HepG2 (cell line): ENCODE data around the gene CAMTA1. TPM values are rescaled to one million over a fixed set of nuclear protein-coding genes. Genes with fewer than 3 reads are reported as not detected.

Experiments
- ATAC-seq: fragments of 200-7000 bp; cut with Tn5 transposase; 3 replicates; pipeline ENCODE4 v1.9.1; 2020; ENCODE audit warnings: mild to moderate bottlenecking, moderate library complexity
- BruUV-seq: library from RNA; stranded (reverse); fragments of 400-500 nt; replicated peaks from 2 replicates; lab custom pipeline; 2021; lab: Mats Ljungman, UMichigan
- CTCF ChIA-PET: fragments of 300-600 bp; formaldehyde crosslinking; extraction: SDS; loops from one replicate; lab custom pipeline; 2021; ENCODE audit warnings: low total read pairs, inconsistent platforms, low intra/inter-chr PET ratio; lab: Yijun Ruan, JAX
- POLR2A ChIA-PET: fragments of 350-600 bp; sonication (Branson Sonifier 250); formaldehyde crosslinking; loops from one replicate; lab custom pipeline; 2020; ENCODE audit warnings: antibody characterized with exemption, inconsistent platforms; lab: Yijun Ruan, JAX
- DNase-seq: peaks from one replicate; pipeline ENCODE4 v3.0.0-alpha.2; 2015; ENCODE audit warnings: low spot score
- FAIRE-seq: peaks from 3 replicates; lab custom pipeline; 2011; peaks lifted over from hg19 to GRCh38; lab: Jason Lieb, UNC
- H2AFZ ChIP-seq: one replicate; pipeline ENCODE4 v1.6.1; 2011; ENCODE audit warnings: low read length, inconsistent platforms
- H3K27ac ChIP-seq: fragments of 300-600 bp; 3 replicates; pipeline ENCODE4 v1.8.0; 2011; ENCODE audit warnings: mixed run types, mild to moderate bottlenecking, mixed read lengths, low read length, inconsistent platforms; ENCODE audit not compliant: insufficient read depth; ENCODE audit errors: extremely low read length
- H3K27me3 ChIP-seq, 2 experiments: fragments of 200-600 bp in 1 of 2; 2 replicates in 1 of 2; 3 replicates in 1 of 2; pipeline versions ENCODE4 v1.6.0 to v1.8.0; 2011; ENCODE audit warnings: low read length in 2 of 2, mild to moderate bottlenecking in 2 of 2, moderate library complexity in 2 of 2, inconsistent platforms in 1 of 2; ENCODE audit not compliant: insufficient read depth in 2 of 2, control insufficient read depth in 1 of 2
- H3K36me3 ChIP-seq, 2 experiments: fragments of 200-600 bp in 1 of 2; replicated peaks in 1 of 2; 2 replicates in 1 of 2; 3 replicates in 1 of 2; pipeline versions ENCODE4 v1.5.1 to v1.8.0; 2011; ENCODE audit warnings: low read length in 2 of 2, inconsistent platforms in 1 of 2; ENCODE audit not compliant: insufficient read depth in 2 of 2, control insufficient read depth in 1 of 2
- H3K4me1 ChIP-seq: 2 replicates; pipeline ENCODE4 v1.5.1; 2012; ENCODE audit warnings: low read length, inconsistent platforms; ENCODE audit not compliant: insufficient read depth
- H3K4me2 ChIP-seq: 2 replicates; pipeline ENCODE4 v1.6.0; 2011; ENCODE audit warnings: low read depth, low read length, inconsistent platforms
- H3K4me3 ChIP-seq, 3 experiments: fragments of 200-600 bp in 1 of 3; sonication (generic), shearing (Covaris generic) in 1 of 3; replicated peaks in 1 of 3; 2 replicates each; pipeline ENCODE4 v1.5.1; 2011 to 2016; ENCODE audit warnings: low read length in 3 of 3, inconsistent platforms in 2 of 3, low read depth in 2 of 3, mild to moderate bottlenecking in 2 of 3, control low read depth in 1 of 3, mixed read lengths in 1 of 3; ENCODE audit not compliant: insufficient read depth in 1 of 3
- H3K79me2 ChIP-seq: one replicate; pipeline ENCODE4 v1.6.1; 2011; ENCODE audit warnings: low read length, inconsistent platforms; ENCODE audit not compliant: insufficient read depth
- H3K9ac ChIP-seq: 2 replicates; pipeline ENCODE4 v1.6.0; 2011; ENCODE audit warnings: mild to moderate bottlenecking, low read depth, low read length, inconsistent platforms; ENCODE audit not compliant: insufficient read depth
- H3K9me3 ChIP-seq: 2 replicates; pipeline ENCODE4 v1.5.1; 2012; ENCODE audit warnings: mild to moderate bottlenecking, low read length
- H4K20me1 ChIP-seq: 2 replicates; pipeline ENCODE4 v1.6.0; 2011; ENCODE audit warnings: inconsistent platforms, mild to moderate bottlenecking, low read length, moderate library complexity; ENCODE audit not compliant: insufficient read depth
- ATF7 ChIP-seq, 2 experiments: fragments of 450-650 bp in 1 of 2; sonication (generic) in 1 of 2; formaldehyde crosslinking in 1 of 2; IDR thresholded peaks; 2 replicates each; pipeline versions ENCODE4 v1.4.0 to v1.6.1; 2016 to 2020; ENCODE audit warnings: antibody characterized with exemption in 1 of 2, mild to moderate bottlenecking in 1 of 2, missing genetic modification reagents in 1 of 2
- KDM5B ChIP-seq: sonication (generic); formaldehyde crosslinking; IDR thresholded peaks from 2 replicates; pipeline ENCODE4 v1.4.0; 2020; ENCODE audit warnings: missing genetic modification reagents, mild to moderate bottlenecking, borderline replicate concordance
- MIER3 ChIP-seq: IDR thresholded peaks from 2 replicates; pipeline ENCODE4 v1.6.1; 2016; ENCODE audit warnings: missing compliant biosample characterization, borderline replicate concordance
- PHF8 ChIP-seq: sonication (generic); formaldehyde crosslinking; IDR thresholded peaks from 2 replicates; pipeline ENCODE4 v1.5.0; 2020; ENCODE audit warnings: missing genetic modification reagents
- TAF1 ChIP-seq: sonication (generic); formaldehyde crosslinking; IDR thresholded peaks from 2 replicates; pipeline ENCODE4 v1.4.0; 2020; ENCODE audit warnings: missing genetic modification reagents
- ZBED4 ChIP-seq: sonication (generic); formaldehyde crosslinking; IDR thresholded peaks from 2 replicates; pipeline ENCODE4 v1.4.0; 2020; ENCODE audit warnings: missing genetic modification reagents, borderline replicate concordance
- ZBTB21 ChIP-seq: sonication (generic); formaldehyde crosslinking; IDR thresholded peaks from 2 replicates; pipeline ENCODE4 v1.4.0; 2020; ENCODE audit warnings: missing genetic modification reagents
- ZNF101 ChIP-seq: sonication (generic); formaldehyde crosslinking; IDR thresholded peaks from 2 replicates; pipeline ENCODE4 v1.4.0; 2020; ENCODE audit warnings: mild to moderate bottlenecking, low read depth, missing genetic modification reagents, borderline replicate concordance
- ZNF12 ChIP-seq: sonication (generic); formaldehyde crosslinking; IDR thresholded peaks from 2 replicates; pipeline ENCODE4 v1.5.0; 2020; ENCODE audit warnings: missing genetic modification reagents
- ZNF275 ChIP-seq: sonication (generic); formaldehyde crosslinking; IDR thresholded peaks from 2 replicates; pipeline ENCODE4 v1.8.0; 2022; ENCODE audit warnings: missing genetic modification reagents, mild to moderate bottlenecking, inconsistent platforms, borderline replicate concordance
- ZNF510 ChIP-seq: sonication (generic); formaldehyde crosslinking; IDR thresholded peaks from 2 replicates; pipeline ENCODE4 v1.4.0; 2020; ENCODE audit warnings: low read depth, mild to moderate bottlenecking, missing genetic modification reagents
- ZNF605 ChIP-seq: sonication (generic); formaldehyde crosslinking; IDR thresholded peaks from 2 replicates; pipeline ENCODE4 v1.8.0; 2022; ENCODE audit warnings: mild to moderate bottlenecking, missing genetic modification reagents
- ZSCAN20 ChIP-seq: sonication (generic); formaldehyde crosslinking; IDR thresholded peaks from 2 replicates; pipeline ENCODE4 v1.4.0; 2020; ENCODE audit warnings: missing genetic modification reagents, mild to moderate bottlenecking, borderline replicate concordance
- ZSCAN31 ChIP-seq: sonication (generic); formaldehyde crosslinking; IDR thresholded peaks from 2 replicates; pipeline ENCODE4 v1.5.0; 2020; ENCODE audit warnings: low read depth, mild to moderate bottlenecking, missing genetic modification reagents
- WGBS: methylation state at CpG from one replicate; pipeline ENCODE4 v1.1.6; 2017; ENCODE audit warnings: low lambda C conversion rate; 5-methylcytosine and 5-hydroxymethylcytosine counted together
- in situ Hi-C: cut with HindIII; loops from 2 replicates; pipeline ENCODE4 v1.10.0; 2017; ENCODE audit warnings: low pct_unique_long_range_greater_than_20kb; ENCODE audit not compliant: extremely low pct_ligation_motif_present
- intact Hi-C: fragments of 100-400 bp; cut with micrococcal nuclease; formaldehyde crosslinking; loops from one replicate; pipeline ENCODE4 v1.10.0; 2022; ENCODE audit not compliant: unreplicated experiment
- polyA plus RNA-seq, 8 experiments: library from polyadenylated mRNA; depleted of rRNA in 3 of 8; stranded (reverse) in 7 of 8; unstranded in 1 of 8; fragments of >200 nt; fragmentation: Illumina TruSeq in 4 of 8; extraction: Trizol in 4 of 8; gene quantifications; 2 replicates each; pipeline versions ENCODE4 v1.2.1 to v1.2.3, GENCODE V29; 2011 to 2016; ENCODE audit warnings: low read depth in 4 of 8, missing spikeins in 1 of 8, mixed read lengths in 1 of 8; ENCODE audit not compliant: insufficient read depth in 1 of 8
- total RNA-seq, 5 experiments: library from RNA; depleted of rRNA; stranded (reverse); fragments of >200 nt; fragmentation: Illumina TruSeq; extraction: Trizol; gene quantifications; 2 replicates each; pipeline ENCODE4 v1.2.3, GENCODE V29; 2016; ENCODE audit warnings: low read depth in 1 of 5

Gene CAMTA1
- total and polyA plus RNA-seq, 2 of the 13 experiments (the other 11 are each of a cell fraction or from before 2014, with no cell fraction given): 25.0 to 36.4 TPM

- no peak for FAIRE-seq
- H3K36me3 ChIP-seq: no peaks in the 10 kb centered on the region
- in situ Hi-C loops: no loop called here
- no TSS peak for BruUV-seq
- intact Hi-C loops: no loop called here
- TF ChIP-seq KDM5B (CRISPR knock-in tag) (no peak), ZBED4 (CRISPR knock-in tag) (no peak), ZNF605 (CRISPR knock-in tag) (no peak), ZNF12 (CRISPR knock-in tag) (no peak)
- no peak overlapping the region for H3K4me3 ChIP-seq
- no peak for ATAC-seq
- no peaks in the 10 kb centered on the region for H4K20me1 ChIP-seq
- WGBS: 90% methylated on average over 2 of the region's 2 CpGs
- POLR2A ChIA-PET: no interaction called here
- peaks cover 2 to 8% of the 10 kb centered on the region in 2 experiments; a peak in 3 of 5 replicates for H3K27me3 ChIP-seq
- H2AFZ ChIP-seq: no peak overlapping the region
- no peak overlapping the region for H3K9ac ChIP-seq
- no peaks in the 10 kb centered on the region for H3K4me1 ChIP-seq
- no peaks in the 10 kb centered on the region for H3K9me3 ChIP-seq
- H3K4me2 ChIP-seq: no peak overlapping the region
- H3K79me2 ChIP-seq: no peaks in the 10 kb centered on the region
- DNase-seq: no peak
- H3K27ac ChIP-seq: no peak overlapping the region
- CTCF ChIA-PET: no interaction called here
These were observed 532.6 kb downstream of the CAMTA1 start for GRCh38 chr1:7317888-7318287.

GRCh38 chr1:7319196-7319595, 533.9 kb downstream of the CAMTA1 start:
- Histone ChIP-seq H3K4me2 (no peak overlapping the region), H3K27me3 (peaks cover 2 to 5% of the 10 kb centered on the region in 2 experiments; a peak in 3 of 5 replicates), H3K4me1 (no peaks in the 10 kb centered on the region), H3K27ac (no peak overlapping the region), H3K79me2 (no peaks in the 10 kb centered on the region), H3K9ac (no peak overlapping the region), H2AFZ (no peak overlapping the region), H3K4me3 (no peak overlapping the region), H4K20me1 (no peaks in the 10 kb centered on the region), H3K9me3 (no peaks in the 10 kb centered on the region), H3K36me3 (no peaks in the 10 kb centered on the region)
- FAIRE-seq (no peak), DNase-seq (no peak), ATAC-seq (no peak)
- BruUV-seq: no TSS peak
- in situ Hi-C loops (no loop called here), intact Hi-C loops (no loop called here)
- POLR2A ChIA-PET: no interaction called here
- CTCF ChIA-PET: no interaction called here
- 5% methylated on average over 4 of the region's 5 CpGs for WGBS
- TF ChIP-seq ZNF101 (CRISPR knock-in tag): no peak
- no peak for TF ChIP-seq ZBTB21 (CRISPR knock-in tag)
- no peak for TF ChIP-seq PHF8
- no peak for TF ChIP-seq ATF7 (IDR thresholded peaks at IDR 0.05)
- no peak for TF ChIP-seq ATF7 (CRISPR knock-in tag; IDR thresholded peaks at IDR 0.05)
- no peak for TF ChIP-seq ZSCAN20 (CRISPR knock-in tag)
- no peak for TF ChIP-seq ZSCAN31 (CRISPR knock-in tag)
- no peak for TF ChIP-seq MIER3 (CRISPR knock-in tag)
- TF ChIP-seq ZNF510: no peak
- TF ChIP-seq ZNF275 (CRISPR knock-in tag): no peak
- TF ChIP-seq TAF1: no peak
